ENCODE data around the gene PSMB3. TPM values are rescaled to one million over a fixed set of nuclear protein-coding genes. Genes with fewer than 3 reads are reported as not detected.

The PSMB3 gene
- total RNA-seq, 2 experiments from 2014 or later = 231 to 348 TPM

GRCh38 chr17:38705523-38705802 is 47.1 kb upstream of the PSMB3 start:
- POLR2A ChIA-PET = interaction anchor here (1.0 to 1.7 kb wide), 2 partner anchors 13 to 15 kb away, joined by 3 to 6 read pairs; no protein-coding TSS in a partner anchor
- peaks cover 37% of the 10 kb centered on the region for H3K79me2 ChIP-seq (ENCODE audit: insufficient read depth, low read depth, low read length)
- peak overlapping the region; percentile 62 for H3K27ac ChIP-seq (ENCODE audit: low read depth, low read length, poor library complexity, severe bottlenecking)
- TF ChIP-seq CTCF (conservative IDR thresholded peaks at IDR 0.05; ENCODE audit: low read length) = no peak
- intact Hi-C loops (cut with micrococcal nuclease; ENCODE audit: unreplicated experiment) = loop anchor here (1.0 kb wide), 1 partner anchor 29 kb away; no protein-coding TSS in a partner anchor
- no peaks in the 10 kb centered on the region for H3K9me2 ChIP-seq (ENCODE audit: insufficient read depth, low read length)
- peak; percentile 46 for DNase-seq (ENCODE audit: low spot score)
- CTCF ChIA-PET (ENCODE audit: unreplicated experiment) = no interaction called here
- peaks cover 34% of the 10 kb centered on the region for H3K4me1 ChIP-seq (ENCODE audit: insufficient read depth, low read length, poor library complexity, severe bottlenecking)
- peaks cover 12% of the 10 kb centered on the region; the same call in 1 of the 2 replicates for H4K20me1 ChIP-seq (ENCODE audit: insufficient read depth, low read length)
- H3K4me3 ChIP-seq (ENCODE audit: low read depth, low read length, poor library complexity, severe bottlenecking) = peak overlapping the region; percentile 90
- peaks cover 35% of the 10 kb centered on the region for H3K36me3 ChIP-seq (ENCODE audit: insufficient read depth, low read length)
- H2AFZ ChIP-seq (ENCODE audit: low read length) = no peak overlapping the region
- H3K9me3 ChIP-seq (ENCODE audit: low read length) = no peaks in the 10 kb centered on the region
- H3K4me2 ChIP-seq (ENCODE audit: low read length) = peak overlapping the region; percentile 98
- BruUV-seq (replicated peaks) = no TSS peak

DNA sequence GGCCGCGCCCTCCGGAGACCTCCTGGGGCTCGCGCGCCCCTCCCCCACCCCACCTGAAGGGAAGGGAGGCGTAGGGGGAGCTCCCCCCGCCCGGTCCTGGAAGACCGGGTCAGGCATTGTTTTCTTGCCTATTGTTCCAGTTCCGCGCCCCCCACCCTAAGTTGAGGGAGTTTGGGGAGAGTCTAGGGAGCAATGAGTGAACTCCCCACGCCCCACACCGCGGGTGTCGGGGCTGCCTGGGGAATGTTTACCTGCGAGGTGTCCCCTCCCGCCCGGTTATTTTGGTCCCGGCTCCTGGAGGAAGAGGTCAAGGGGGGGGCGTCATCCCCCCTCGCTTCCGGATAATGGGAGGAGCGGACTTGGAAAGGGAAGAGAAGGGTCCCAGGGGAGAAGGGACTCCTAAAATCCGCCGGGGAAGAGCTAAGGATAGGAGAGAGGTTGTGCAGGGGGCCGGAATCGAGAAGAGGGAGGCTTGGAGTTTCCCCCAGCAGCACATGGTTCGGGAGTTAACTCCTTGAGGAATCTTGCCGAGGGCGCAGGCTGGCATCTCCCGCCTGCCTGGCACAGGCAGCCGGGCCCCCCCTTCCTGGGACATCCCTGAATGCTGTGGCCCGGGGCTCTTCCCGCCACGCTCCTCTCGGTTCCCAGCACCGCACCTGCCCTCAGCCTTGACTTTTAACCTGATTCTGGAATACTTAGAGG is 46.6 kb upstream of the PSMB3 start:
- no TSS peak for BruUV-seq (replicated peaks)
- Histone ChIP-seq H3K4me3 (ENCODE audit: low read depth, low read length, poor library complexity, severe bottlenecking) (peak overlapping the region; percentile 90), H2AFZ (ENCODE audit: low read length) (no peak overlapping the region)

More for the DNA sequence above, 46.6 kb upstream of the PSMB3 start:
- H3K4me2 ChIP-seq (ENCODE audit: low read length) = peak overlapping the region; percentile 98
- peaks cover 12% of the 10 kb centered on the region; the same call in 1 of the 2 replicates for H4K20me1 ChIP-seq (ENCODE audit: insufficient read depth, low read length)
- peaks cover 37% of the 10 kb centered on the region for H3K79me2 ChIP-seq (ENCODE audit: insufficient read depth, low read depth, low read length)
- ChIA-PET POLR2A (interaction anchor here (1.7 kb wide), 1 partner anchor 13 kb away, joined by 6 read pairs; no protein-coding TSS in a partner anchor), CTCF (ENCODE audit: unreplicated experiment) (interaction anchor here (0.6 to 1.1 kb wide), 2 partner anchors 17 to 122 kb away, joined by 3 to 4 read pairs; no protein-coding TSS in a partner anchor)
- no peak for DNase-seq (ENCODE audit: low spot score)
- intact Hi-C loops (cut with micrococcal nuclease; ENCODE audit: unreplicated experiment) = loop anchor here (1.0 kb wide), 1 partner anchor 28 kb away; no protein-coding TSS in a partner anchor
- no peaks in the 10 kb centered on the region for H3K9me3 ChIP-seq (ENCODE audit: low read length)
- TF ChIP-seq CTCF (conservative IDR thresholded peaks at IDR 0.05; ENCODE audit: low read length) = no peak
- peaks cover 29% of the 10 kb centered on the region for H3K4me1 ChIP-seq (ENCODE audit: insufficient read depth, low read length, poor library complexity, severe bottlenecking)
- peaks cover 39% of the 10 kb centered on the region for H3K36me3 ChIP-seq (ENCODE audit: insufficient read depth, low read length)
- no peaks in the 10 kb centered on the region for H3K9me2 ChIP-seq (ENCODE audit: insufficient read depth, low read length)
- peak overlapping the region; percentile 62 for H3K27ac ChIP-seq (ENCODE audit: low read depth, low read length, poor library complexity, severe bottlenecking)
